ENCODE data around the gene CCSER2. TPM values are rescaled to one million over a fixed set of nuclear protein-coding genes. Genes with fewer than 3 reads are reported as not detected.

Gene CCSER2
- polyA plus RNA-seq, 1 of the 3 experiments (the other 2 are of a cell fraction) = 8.5 TPM

DNA sequence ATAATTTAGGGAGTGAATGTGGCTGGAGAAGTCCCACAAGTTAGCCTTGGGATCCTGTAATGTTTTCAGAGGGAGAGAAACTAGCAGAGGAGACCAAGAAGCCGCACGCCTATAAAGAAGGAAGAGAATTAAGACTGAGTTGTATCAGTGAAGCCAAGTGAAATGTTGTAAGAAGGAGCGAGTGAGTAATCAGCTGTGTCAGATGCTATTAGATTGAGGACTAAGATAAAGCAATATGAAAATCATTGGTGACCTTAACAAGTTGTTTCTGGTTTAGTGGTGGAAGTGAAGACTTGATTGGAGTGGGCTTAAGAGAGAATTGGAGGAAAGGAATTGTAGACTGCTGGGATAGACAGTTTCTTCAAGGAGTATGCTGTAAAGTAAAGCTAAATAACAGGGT, 8.8 kb downstream of the CCSER2 start (continued):
- TF ChIP-seq, protein P1, sequence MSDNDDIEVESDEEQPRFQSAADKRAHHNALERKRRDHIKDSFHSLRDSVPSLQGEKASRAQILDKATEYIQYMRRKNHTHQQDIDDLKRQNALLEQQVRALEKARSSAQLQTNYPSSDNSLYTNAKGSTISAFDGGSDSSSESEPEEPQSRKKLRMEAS (IDR thresholded peaks at IDR 0.05; ENCODE audit: low read depth) = peak; percentile 34; the same call in 1 of the 2 replicates
- TF ChIP-seq FOXJ3 (CRISPR knock-in tag; IDR thresholded peaks at IDR 0.05) (no peak), MEF2A (IDR thresholded peaks at IDR 0.05; ENCODE audit: borderline replicate concordance, low read depth) (peak; percentile 41; the same call in 1 of the 2 replicates), SIN3A (IDR thresholded peaks at IDR 0.05; ENCODE audit: borderline replicate concordance, low read depth, low read length) (peak; percentile 77; the same call in 1 of the 2 replicates), NFIC (IDR thresholded peaks at IDR 0.05; ENCODE audit: borderline replicate concordance) (peak; percentile 82), RFX5 (IDR thresholded peaks at IDR 0.05; ENCODE audit: low read length) (no peak), FOSL2 (IDR thresholded peaks at IDR 0.05; ENCODE audit: borderline replicate concordance, low read depth) (peak; percentile 88), TEAD4 (IDR thresholded peaks at IDR 0.05; ENCODE audit: borderline replicate concordance, insufficient read depth) (peak; percentile 51; the same call in 1 of the 2 replicates), GATA2 (CRISPR knock-in tag; IDR thresholded peaks at IDR 0.05) (no peak), YY1 (IDR thresholded peaks at IDR 0.05; ENCODE audit: low read depth) (no peak), ELF1 (IDR thresholded peaks at IDR 0.05) (0 out of 2 replicates have a peak, but pooled peaks have one; percentile 14), GABPA (IDR thresholded peaks at IDR 0.05; ENCODE audit: low read depth) (no peak)
- TF ChIP-seq, protein P2, sequence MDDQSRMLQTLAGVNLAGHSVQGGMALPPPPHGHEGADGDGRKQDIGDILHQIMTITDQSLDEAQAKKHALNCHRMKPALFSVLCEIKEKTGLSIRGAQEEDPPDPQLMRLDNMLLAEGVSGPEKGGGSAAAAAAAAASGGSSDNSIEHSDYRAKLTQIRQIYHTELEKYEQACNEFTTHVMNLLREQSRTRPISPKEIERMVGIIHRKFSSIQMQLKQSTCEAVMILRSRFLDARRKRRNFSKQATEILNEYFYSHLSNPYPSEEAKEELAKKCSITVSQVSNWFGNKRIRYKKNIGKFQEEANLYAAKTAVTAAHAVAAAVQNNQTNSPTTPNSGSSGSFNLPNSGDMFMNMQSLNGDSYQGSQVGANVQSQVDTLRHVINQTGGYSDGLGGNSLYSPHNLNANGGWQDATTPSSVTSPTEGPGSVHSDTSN (IDR thresholded peaks at IDR 0.05) = peak; percentile 99
- TF ChIP-seq, protein P3, sequence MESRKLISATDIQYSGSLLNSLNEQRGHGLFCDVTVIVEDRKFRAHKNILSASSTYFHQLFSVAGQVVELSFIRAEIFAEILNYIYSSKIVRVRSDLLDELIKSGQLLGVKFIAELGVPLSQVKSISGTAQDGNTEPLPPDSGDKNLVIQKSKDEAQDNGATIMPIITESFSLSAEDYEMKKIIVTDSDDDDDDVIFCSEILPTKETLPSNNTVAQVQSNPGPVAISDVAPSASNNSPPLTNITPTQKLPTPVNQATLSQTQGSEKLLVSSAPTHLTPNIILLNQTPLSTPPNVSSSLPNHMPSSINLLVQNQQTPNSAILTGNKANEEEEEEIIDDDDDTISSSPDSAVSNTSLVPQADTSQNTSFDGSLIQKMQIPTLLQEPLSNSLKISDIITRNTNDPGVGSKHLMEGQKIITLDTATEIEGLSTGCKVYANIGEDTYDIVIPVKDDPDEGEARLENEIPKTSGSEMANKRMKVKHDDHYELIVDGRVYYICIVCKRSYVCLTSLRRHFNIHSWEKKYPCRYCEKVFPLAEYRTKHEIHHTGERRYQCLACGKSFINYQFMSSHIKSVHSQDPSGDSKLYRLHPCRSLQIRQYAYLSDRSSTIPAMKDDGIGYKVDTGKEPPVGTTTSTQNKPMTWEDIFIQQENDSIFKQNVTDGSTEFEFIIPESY (IDR thresholded peaks at IDR 0.05; ENCODE audit: borderline replicate concordance, low read depth) = peak; percentile 57; the same call in 1 of the 2 replicates

DNA sequence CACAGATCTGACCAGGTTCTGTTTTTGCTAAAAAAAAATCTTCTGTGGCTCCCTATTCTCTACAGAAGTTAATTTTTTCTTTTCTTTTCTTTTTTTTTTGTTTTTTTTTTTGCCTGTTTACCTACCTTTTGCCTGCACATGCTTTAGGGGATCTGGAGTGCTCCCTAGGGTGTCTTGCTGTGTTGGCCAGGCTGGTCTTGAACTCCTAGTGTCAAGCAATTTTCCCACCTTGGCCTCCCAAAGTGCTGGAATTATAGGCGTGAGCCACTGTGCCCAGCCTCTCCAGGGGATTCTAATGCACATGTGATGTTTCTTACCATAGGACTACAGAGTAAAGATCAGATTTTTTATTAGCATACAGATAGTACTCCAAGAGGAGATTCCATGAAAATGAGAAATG, 10.6 kb downstream of the CCSER2 start:
- no peaks in the 10 kb centered on the region for H3K9me3 ChIP-seq
- no peak for DNase-seq
- no peaks in the 10 kb centered on the region for H3K36me3 ChIP-seq (replicated peaks in 1 of 2; ENCODE audit: control insufficient read depth in 1 of 2, insufficient read depth in 2 of 2, low read length in 1 of 2)
- H3K4me1 ChIP-seq (ENCODE audit: control insufficient read depth in 1 of 2, insufficient read depth in 2 of 2, low read depth in 1 of 2, low read length in 1 of 2) = peaks cover 19 to 23% of the 10 kb centered on the region in 2 experiments
- no peak overlapping the region for H2AFZ ChIP-seq (ENCODE audit: low read depth)
- 100% methylated on average over 1 of the region's 1 CpG for WGBS (ENCODE audit: low lambda C conversion rate)
- H3K4me2 ChIP-seq = no peak overlapping the region
- ChIA-PET POLR2A (no interaction called here), CTCF (interaction anchor here (7.3 kb wide), 1 partner anchor 13 kb away, joined by 34 read pairs; no protein-coding TSS in a partner anchor)
- peaks cover 99% of the 10 kb centered on the region for H3K79me2 ChIP-seq (ENCODE audit: insufficient read depth)
- peaks cover 18% of the 10 kb centered on the region for H3F3A ChIP-seq (replicated peaks; ENCODE audit: insufficient read depth)
- TF ChIP-seq, protein P4, sequence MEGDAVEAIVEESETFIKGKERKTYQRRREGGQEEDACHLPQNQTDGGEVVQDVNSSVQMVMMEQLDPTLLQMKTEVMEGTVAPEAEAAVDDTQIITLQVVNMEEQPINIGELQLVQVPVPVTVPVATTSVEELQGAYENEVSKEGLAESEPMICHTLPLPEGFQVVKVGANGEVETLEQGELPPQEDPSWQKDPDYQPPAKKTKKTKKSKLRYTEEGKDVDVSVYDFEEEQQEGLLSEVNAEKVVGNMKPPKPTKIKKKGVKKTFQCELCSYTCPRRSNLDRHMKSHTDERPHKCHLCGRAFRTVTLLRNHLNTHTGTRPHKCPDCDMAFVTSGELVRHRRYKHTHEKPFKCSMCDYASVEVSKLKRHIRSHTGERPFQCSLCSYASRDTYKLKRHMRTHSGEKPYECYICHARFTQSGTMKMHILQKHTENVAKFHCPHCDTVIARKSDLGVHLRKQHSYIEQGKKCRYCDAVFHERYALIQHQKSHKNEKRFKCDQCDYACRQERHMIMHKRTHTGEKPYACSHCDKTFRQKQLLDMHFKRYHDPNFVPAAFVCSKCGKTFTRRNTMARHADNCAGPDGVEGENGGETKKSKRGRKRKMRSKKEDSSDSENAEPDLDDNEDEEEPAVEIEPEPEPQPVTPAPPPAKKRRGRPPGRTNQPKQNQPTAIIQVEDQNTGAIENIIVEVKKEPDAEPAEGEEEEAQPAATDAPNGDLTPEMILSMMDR (IDR thresholded peaks at IDR 0.05) = no peak
- H3K27ac ChIP-seq (ENCODE audit: low read depth in 2 of 2, low read length in 1 of 2) = no peak overlapping the region
- H3K9ac ChIP-seq = no peak overlapping the region
- peaks cover 98% of the 10 kb centered on the region for H4K20me1 ChIP-seq (ENCODE audit: insufficient read depth)
- H3K27me3 ChIP-seq (ENCODE audit: insufficient read depth) = no peaks in the 10 kb centered on the region
- no peak overlapping the region for H3K4me3 ChIP-seq (ENCODE audit: low read depth in 2 of 2, low read length in 1 of 2)
- no peaks in the 10 kb centered on the region for H3K9me2 ChIP-seq

Measured in SK-N-SH (cell line).